K562 (cell line): ENCODE measurements around the gene STX2. TPM values are rescaled to one million over a fixed set of nuclear protein-coding genes. Genes with fewer than 3 reads are reported as not detected.

ENCODE experiments used
- ATAC-seq: fragments of 200-7000 bp; cut with Tn5 transposase; 3 replicates; pipeline ENCODE4 v1.9.1; 2020; ENCODE audit warnings: moderate library complexity
- BruUV-seq: library from RNA; stranded (reverse); fragments of 400-500 nt; replicated peaks from 2 replicates; lab custom pipeline; 2021; lab: Mats Ljungman, UMichigan
- CTCF ChIA-PET: fragments of 300-600 bp; formaldehyde crosslinking; extraction: SDS; loops from one replicate; lab custom pipeline; 2021; ENCODE audit warnings: low intra/inter-chr PET ratio; lab: Yijun Ruan, JAX
- POLR2A ChIA-PET: fragments of 300-600, 350-650 bp; sonication (Branson Sonifier 250); formaldehyde crosslinking; extraction: SDS; loops from one replicate; lab custom pipeline; 2021; ENCODE audit warnings: antibody characterized with exemption, inconsistent platforms; lab: Yijun Ruan, JAX
- DNase-seq, 4 experiments: peaks; one replicate each; pipeline versions ENCODE4 v3.0.0 to v3.0.0-alpha.2; 2011 to 2018; ENCODE audit warnings: low spot score in 3 of 4, mixed read lengths in 3 of 4; ENCODE audit errors: extremely low read depth in 1 of 4
- FAIRE-seq: peaks from 2 replicates; lab custom pipeline; 2011; peaks lifted over from hg19 to GRCh38; lab: Jason Lieb, UNC
- H2AFZ ChIP-seq: 2 replicates; pipeline ENCODE4 v1.6.0; 2011; ENCODE audit warnings: low read depth, low read length, control low read depth, inconsistent platforms
- H3K27ac ChIP-seq: fragments of 200-600 bp; 3 replicates; pipeline ENCODE4 v1.8.0; 2011; ENCODE audit warnings: low read depth, mild to moderate bottlenecking, control low read depth, inconsistent platforms, low read length, moderate library complexity, mixed read lengths; ENCODE audit errors: extremely low read depth
- H3K27me3 ChIP-seq, 2 experiments: fragments of 300-600 bp in 1 of 2; 2 replicates in 1 of 2; 3 replicates in 1 of 2; pipeline versions ENCODE4 v1.6.0 to v1.8.0; 2011; ENCODE audit warnings: inconsistent platforms in 2 of 2, low read length in 2 of 2, mild to moderate bottlenecking in 1 of 2, mixed read lengths in 1 of 2, moderate library complexity in 1 of 2; ENCODE audit not compliant: control insufficient read depth in 2 of 2, insufficient read depth in 2 of 2
- H3K36me3 ChIP-seq: fragments of 300-600 bp; 3 replicates; pipeline ENCODE4 v1.8.0; 2011; ENCODE audit warnings: mild to moderate bottlenecking, low read length, inconsistent platforms; ENCODE audit not compliant: control insufficient read depth, insufficient read depth
- H3K4me1 ChIP-seq, 2 experiments: fragments of 200-600 bp in 1 of 2; replicated peaks in 1 of 2; 2 replicates in 1 of 2; 3 replicates in 1 of 2; pipeline versions ENCODE4 v1.5.1 to v1.8.0; 2011; ENCODE audit warnings: inconsistent platforms in 2 of 2, low read length in 2 of 2, mild to moderate bottlenecking in 1 of 2, mixed read lengths in 1 of 2, moderate library complexity in 1 of 2; ENCODE audit not compliant: control insufficient read depth in 2 of 2, insufficient read depth in 2 of 2
- H3K4me2 ChIP-seq: 2 replicates; pipeline ENCODE4 v1.6.1; 2011; ENCODE audit warnings: low read length, control low read depth, inconsistent platforms, mixed read lengths; ENCODE audit not compliant: insufficient read depth
- H3K4me3 ChIP-seq: fragments of 200-600 bp; sonication (generic), shearing (Covaris generic); 2 replicates; pipeline ENCODE4 v1.5.1; 2016; ENCODE audit warnings: control low read depth, inconsistent platforms
- H3K79me2 ChIP-seq: fragments of 200-600 bp; 3 replicates; pipeline ENCODE4 v1.8.0; 2011; ENCODE audit warnings: low read length, inconsistent platforms; ENCODE audit not compliant: control insufficient read depth, insufficient read depth
- H3K9ac ChIP-seq, 2 experiments: 2 replicates each; pipeline versions ENCODE4 v1.6.0 to v1.6.1; 2011; ENCODE audit warnings: low read depth in 2 of 2, low read length in 2 of 2, control low read depth in 1 of 2, inconsistent platforms in 1 of 2, mild to moderate bottlenecking in 1 of 2, mixed read lengths in 1 of 2; ENCODE audit not compliant: insufficient read depth in 1 of 2
- H3K9me1 ChIP-seq: one replicate; pipeline ENCODE4 v1.6.0; 2011; ENCODE audit warnings: inconsistent platforms, mild to moderate bottlenecking, low read length, moderate library complexity; ENCODE audit not compliant: control insufficient read depth, insufficient read depth
- H3K9me3 ChIP-seq: replicated peaks from 2 replicates; pipeline ENCODE4 v1.5.1; 2011; ENCODE audit warnings: low read depth, low read length, inconsistent platforms; ENCODE audit not compliant: control insufficient read depth, insufficient read depth
- H4K20me1 ChIP-seq: replicated peaks from 2 replicates; pipeline ENCODE4 v1.6.1; 2011; ENCODE audit warnings: low read length, inconsistent platforms, mixed read lengths; ENCODE audit not compliant: control insufficient read depth, insufficient read depth
- CTBP1 ChIP-seq: fragments of 450-650 bp; IDR thresholded peaks from 2 replicates; pipeline ENCODE4 v1.6.1; 2016; ENCODE audit warnings: borderline replicate concordance
- E2F3 ChIP-seq: fragments of 250-450 bp; sonication (Bioruptor Pico); IDR thresholded peaks from 2 replicates; pipeline ENCODE4 v1.4.0; 2020; ENCODE audit warnings: mild to moderate bottlenecking
- ELF2 ChIP-seq: fragments of 250-450 bp; sonication (Bioruptor Pico); IDR thresholded peaks from 2 replicates; pipeline ENCODE4 v1.5.0; 2021; ENCODE audit warnings: mild to moderate bottlenecking
- MEF2A ChIP-seq: IDR thresholded peaks from 2 replicates; pipeline ENCODE4 v1.6.1; 2011; ENCODE audit warnings: low read depth, mild to moderate bottlenecking, low read length, moderate library complexity; ENCODE audit not compliant: control insufficient read depth
- POLR2B ChIP-seq: fragments of 450-650 bp; IDR thresholded peaks from 2 replicates; pipeline ENCODE4 v1.6.1; 2018; ENCODE audit warnings: low read depth; ENCODE audit not compliant: partially characterized antibody
- RBM17 ChIP-seq: fragments of 200-400 bp; formaldehyde crosslinking; IDR thresholded peaks from 2 replicates; pipeline ENCODE4 v1.6.1; 2017; ENCODE audit warnings: low read depth, mild to moderate bottlenecking, low read length, borderline replicate concordance
- RUNX1 ChIP-seq: sonication (generic); IDR thresholded peaks from 2 replicates; pipeline ENCODE4 v1.6.1; 2016; ENCODE audit warnings: antibody characterized with exemption, low read depth
- SLC30A9 ChIP-seq: fragments of 250-450 bp; sonication (Bioruptor Pico); IDR thresholded peaks from 2 replicates; pipeline ENCODE4 v1.8.0; 2022; ENCODE audit warnings: mild to moderate bottlenecking, moderate library complexity
- SMAD2 ChIP-seq: fragments of 150-350 bp; IDR thresholded peaks from 2 replicates; pipeline ENCODE4 v1.6.1; 2014; ENCODE audit warnings: low read depth, mild to moderate bottlenecking, low read length
- STAG1 ChIP-seq: sonication (generic); formaldehyde crosslinking; IDR thresholded peaks from 2 replicates; pipeline ENCODE4 v1.5.0; 2020; ENCODE audit warnings: missing genetic modification reagents, borderline replicate concordance
- YBX1 ChIP-seq: fragments of 450-650 bp; IDR thresholded peaks from 2 replicates; pipeline ENCODE4 v1.7.1; 2016; ENCODE audit warnings: mild to moderate bottlenecking
- WGBS: fragments of 100-300 bp; shearing (Covaris generic); methylation state at CpG from one replicate; pipeline ENCODE4 v1.1.6; 2016; ENCODE audit warnings: low coverage, mixed read lengths; ENCODE audit not compliant: insufficient coverage; ENCODE audit errors: missing lambda C conversion rate; 5-methylcytosine and 5-hydroxymethylcytosine counted together
- in situ Hi-C: fragments of 300-500 bp; cut with MboI; formaldehyde crosslinking; loops from 4 replicates; pipeline ENCODE4 v1.15.0; 2018; ENCODE audit warnings: inconsistent platforms, mixed read lengths
- intact Hi-C: fragments of 100-400 bp; cut with micrococcal nuclease; formaldehyde crosslinking; loops from 2 replicates; pipeline ENCODE4 v1.14.2; 2022
- polyA plus RNA-seq, 8 experiments: library from polyadenylated mRNA; depleted of rRNA in 4 of 8; stranded (reverse) in 5 of 8; unstranded in 3 of 8; fragments of >200 nt; fragmentation: Nextera tagmentation in 2 of 8; fragmentation: Illumina TruSeq in 1 of 8; extraction: Ambion mirVana in 2 of 8; extraction: Trizol in 1 of 8; gene quantifications; 2 replicates each; pipeline versions ENCODE4 v1.2.1 to v1.2.3, GENCODE V29; 2011 to 2014; ENCODE audit warnings: inconsistent platforms in 1 of 8, missing spikeins in 1 of 8
- total RNA-seq, 7 experiments: library from RNA; depleted of rRNA in 6 of 7; stranded (reverse); fragments of >200 nt in 6 of 7; fragmentation: Illumina TruSeq in 2 of 7; extraction: Trizol in 2 of 7; gene quantifications; 2 replicates each; pipeline versions ENCODE4 v1.2.1 to v1.2.3, GENCODE V29; 2011 to 2021; ENCODE audit warnings: low replicate concordance in 1 of 7
- TF ChIP-seq, protein P1 (sequence below): sonication (generic); formaldehyde crosslinking; IDR thresholded peaks from 2 replicates; pipeline ENCODE4 v1.8.1; 2023; ENCODE audit warnings: mild to moderate bottlenecking, missing genetic modification reagents

Gene STX2
- total and polyA plus RNA-seq, 9 of the 15 experiments (the other 6 are each of a cell fraction or from before 2014, with no cell fraction given) = 22.2 to 54.6 (median 30.8) TPM

- no TSS peak for BruUV-seq
- peaks cover 19% of the 10 kb centered on the region for H3K9me3 ChIP-seq
- CTCF ChIA-PET = interaction anchor here (0.6 to 1.1 kb wide), 2 partner anchors 270 to 371 kb away, joined by 3 read pairs; no protein-coding TSS in a partner anchor
- peaks cover 10 to 34% of the 10 kb centered on the region in 2 experiments; a peak in 4 of 5 replicates for H3K27me3 ChIP-seq
- H3K4me1 ChIP-seq = peaks cover 0 to 7% of the 10 kb centered on the region in 2 experiments; a peak in 1 of 5 replicates
- FAIRE-seq (peak; percentile 6), ATAC-seq (peak; percentile 94), DNase-seq (peak; percentile 47 to 72 (median 61))
- no peak overlapping the region for H2AFZ ChIP-seq
- H4K20me1 ChIP-seq = 0 out of 2 replicates have a peak, but pooled peaks cover 4% of the 10 kb centered on the region
- intact Hi-C loops = loop anchor here (1.0 to 10.0 kb wide), 4 partner anchors 153 to 1073 kb away; no protein-coding TSS in a partner anchor
- WGBS = 1% methylated on average over 25 of the region's 29 CpGs
- H3K79me2 ChIP-seq = no peaks in the 10 kb centered on the region
- POLR2A ChIA-PET = no interaction called here
- in situ Hi-C loops = no loop called here
- H3K4me2 ChIP-seq = no peak overlapping the region
- no peaks in the 10 kb centered on the region for H3K9me1 ChIP-seq
- H3K27ac ChIP-seq = no peak overlapping the region
- no peak overlapping the region for H3K4me3 ChIP-seq
- no peaks in the 10 kb centered on the region for H3K36me3 ChIP-seq
- H3K9ac ChIP-seq = 0 out of 4 replicates have a peak overlapping the region, but pooled peaks of 1 of the 2 experiments have one; percentile 14
- TF ChIP-seq RUNX1 (no peak), ELF2 (CRISPR knock-in tag) (no peak), SMAD2 (no peak), CTBP1 (peak; percentile 11; the same call in 1 of the 2 replicates), SLC30A9 (CRISPR knock-in tag) (no peak), STAG1 (CRISPR knock-in tag) (peak; percentile 95), POLR2B (no peak), YBX1 (no peak), MEF2A (no peak), E2F3 (CRISPR knock-in tag) (no peak), RBM17 (no peak)
- TF ChIP-seq, protein P1, sequence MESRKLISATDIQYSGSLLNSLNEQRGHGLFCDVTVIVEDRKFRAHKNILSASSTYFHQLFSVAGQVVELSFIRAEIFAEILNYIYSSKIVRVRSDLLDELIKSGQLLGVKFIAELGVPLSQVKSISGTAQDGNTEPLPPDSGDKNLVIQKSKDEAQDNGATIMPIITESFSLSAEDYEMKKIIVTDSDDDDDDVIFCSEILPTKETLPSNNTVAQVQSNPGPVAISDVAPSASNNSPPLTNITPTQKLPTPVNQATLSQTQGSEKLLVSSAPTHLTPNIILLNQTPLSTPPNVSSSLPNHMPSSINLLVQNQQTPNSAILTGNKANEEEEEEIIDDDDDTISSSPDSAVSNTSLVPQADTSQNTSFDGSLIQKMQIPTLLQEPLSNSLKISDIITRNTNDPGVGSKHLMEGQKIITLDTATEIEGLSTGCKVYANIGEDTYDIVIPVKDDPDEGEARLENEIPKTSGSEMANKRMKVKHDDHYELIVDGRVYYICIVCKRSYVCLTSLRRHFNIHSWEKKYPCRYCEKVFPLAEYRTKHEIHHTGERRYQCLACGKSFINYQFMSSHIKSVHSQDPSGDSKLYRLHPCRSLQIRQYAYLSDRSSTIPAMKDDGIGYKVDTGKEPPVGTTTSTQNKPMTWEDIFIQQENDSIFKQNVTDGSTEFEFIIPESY (CRISPR knock-in tag) = no peak
These were observed 77.3 kb downstream of the STX2 start for GRCh38 chr12:130761537-130762318.
